ENCODE measurements around the gene VSNL1. TPM values are rescaled to one million over a fixed set of nuclear protein-coding genes. Genes with fewer than 3 reads are reported as not detected.

The VSNL1 gene
- total RNA-seq, 1 donor from 2014 or later, result not detected

DNA sequence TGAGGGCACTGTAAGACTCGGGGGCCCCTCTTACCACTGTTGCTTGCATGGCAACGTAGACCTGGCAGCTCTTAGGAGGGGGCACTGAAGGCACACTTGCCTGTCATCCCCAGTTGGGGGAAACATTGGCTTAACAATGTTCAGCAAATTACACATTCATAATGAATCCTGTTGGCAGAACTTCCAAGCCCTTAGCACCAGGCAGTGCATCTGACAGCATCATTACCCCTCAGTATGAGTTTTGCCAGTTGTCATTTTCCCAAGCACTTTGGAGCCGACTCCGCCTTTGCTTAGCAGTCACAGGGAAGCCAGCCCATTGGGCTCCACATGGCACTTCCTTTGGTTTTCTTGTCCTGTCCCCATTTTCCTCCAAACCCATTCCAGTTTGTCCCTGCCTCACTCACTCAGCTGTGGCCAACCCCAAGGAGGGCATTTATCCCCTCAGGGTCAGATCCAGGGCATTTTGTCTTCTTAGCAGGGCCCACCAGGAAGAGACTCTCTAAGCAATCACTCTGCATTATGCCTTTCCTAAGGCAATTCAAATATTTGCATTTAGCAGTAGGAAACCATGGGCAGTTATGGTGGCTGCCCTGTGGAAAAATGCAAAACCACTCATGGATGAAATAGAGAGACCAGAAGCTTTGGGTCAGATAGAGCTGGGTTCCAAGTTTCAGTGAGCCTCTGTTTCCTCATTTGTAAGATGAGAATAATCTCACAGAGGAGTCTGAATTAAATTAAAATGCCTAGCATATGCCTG lies 73.9 kb downstream of the VSNL1 start:
- no peak overlapping the region for H3K27ac Mint-ChIP-seq
- intact Hi-C loops (cut with micrococcal nuclease), result no loop called here
- no peaks in the 10 kb centered on the region for H3K9me3 Mint-ChIP-seq
- no peak overlapping the region for H3K4me3 Mint-ChIP-seq
- no peak for DNase-seq (ENCODE audit: low spot score)
- no peaks in the 10 kb centered on the region for H3K36me3 Mint-ChIP-seq (ENCODE audit: low read depth)
- H3K27me3 Mint-ChIP-seq (ENCODE audit: insufficient read depth), result peaks cover 6% of the 10 kb centered on the region
- H3K4me1 Mint-ChIP-seq (ENCODE audit: low read depth), result no peaks in the 10 kb centered on the region

- H3K27ac Mint-ChIP-seq, result no peak overlapping the region
- H3K4me3 Mint-ChIP-seq, result no peak overlapping the region
- no peaks in the 10 kb centered on the region for H3K4me1 Mint-ChIP-seq (ENCODE audit: low read depth)
- H3K9me3 Mint-ChIP-seq, result no peaks in the 10 kb centered on the region
- peaks cover 6% of the 10 kb centered on the region for H3K27me3 Mint-ChIP-seq (ENCODE audit: insufficient read depth)
- intact Hi-C loops (cut with micrococcal nuclease), result no loop called here
- DNase-seq (ENCODE audit: low spot score), result no peak
- H3K36me3 Mint-ChIP-seq (ENCODE audit: low read depth), result no peaks in the 10 kb centered on the region
Observed at GRCh38 chr2:17615147-17615546, 74.7 kb downstream of the VSNL1 start.

DNA sequence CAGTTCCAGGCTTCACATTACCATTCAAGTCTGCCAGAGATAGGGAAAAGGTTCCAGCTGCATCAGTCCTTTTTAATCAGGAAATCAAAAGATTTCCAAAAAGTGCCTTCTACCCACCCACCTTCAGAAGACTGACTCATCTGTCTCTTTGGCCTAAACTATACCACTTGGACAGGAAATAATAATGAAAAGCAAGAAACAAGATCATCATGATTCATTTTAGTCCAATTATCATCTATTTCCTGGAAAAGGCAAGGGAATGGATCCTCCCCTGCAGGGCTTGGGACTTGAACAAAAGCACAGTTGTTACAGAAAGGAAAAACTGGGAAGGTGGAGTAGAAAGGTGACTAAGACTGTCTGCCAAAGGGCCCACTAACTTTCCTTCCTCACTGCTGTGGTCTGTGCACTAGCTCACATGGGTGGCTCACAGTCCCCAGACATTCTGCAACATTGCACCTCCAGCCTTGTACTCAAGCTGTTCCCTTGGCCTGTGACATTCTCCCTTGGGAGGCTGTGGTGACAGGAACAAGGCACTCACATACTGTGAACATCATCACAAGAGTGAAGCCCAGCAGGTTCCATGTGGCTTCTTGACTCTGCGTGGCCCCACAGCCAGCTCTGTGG lies 75.3 kb downstream of the VSNL1 start:
- H3K36me3 Mint-ChIP-seq (ENCODE audit: low read depth), result no peaks in the 10 kb centered on the region
- no peak overlapping the region for H3K27ac Mint-ChIP-seq
- peaks cover 8% of the 10 kb centered on the region for H3K27me3 Mint-ChIP-seq (ENCODE audit: insufficient read depth)
- no peak for DNase-seq (ENCODE audit: low spot score)
- intact Hi-C loops (cut with micrococcal nuclease), result no loop called here
- H3K4me3 Mint-ChIP-seq, result no peak overlapping the region
- H3K9me3 Mint-ChIP-seq, result no peaks in the 10 kb centered on the region
- no peaks in the 10 kb centered on the region for H3K4me1 Mint-ChIP-seq (ENCODE audit: low read depth)

DNA sequence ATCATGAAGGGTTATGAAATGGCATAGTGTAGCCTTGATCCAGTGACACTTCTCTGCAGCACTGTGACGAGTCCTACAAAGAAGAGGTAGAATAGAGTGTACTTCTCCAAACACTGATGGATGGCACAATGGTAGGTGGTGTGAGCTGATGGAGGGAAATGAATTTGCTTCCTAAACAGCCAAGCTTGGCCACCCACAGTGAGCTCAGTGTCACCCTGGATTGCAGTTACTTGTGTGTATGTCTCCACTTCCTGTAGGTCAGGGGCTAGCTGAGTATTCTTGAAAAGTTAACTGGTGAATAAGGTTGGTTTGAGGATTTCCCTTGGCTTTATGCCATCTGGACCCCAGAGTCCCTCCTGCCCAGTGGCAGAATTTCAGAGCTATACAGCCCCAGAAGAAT lies 75.9 kb downstream of the VSNL1 start:
- peaks cover 8% of the 10 kb centered on the region for H3K27me3 Mint-ChIP-seq (ENCODE audit: insufficient read depth)
- intact Hi-C loops (cut with micrococcal nuclease), result no loop called here
- DNase-seq (ENCODE audit: low spot score), result no peak
- no peaks in the 10 kb centered on the region for H3K36me3 Mint-ChIP-seq (ENCODE audit: low read depth)
- no peak overlapping the region for H3K27ac Mint-ChIP-seq
- H3K4me3 Mint-ChIP-seq, result no peak overlapping the region
- no peaks in the 10 kb centered on the region for H3K4me1 Mint-ChIP-seq (ENCODE audit: low read depth)
- no peaks in the 10 kb centered on the region for H3K9me3 Mint-ChIP-seq

DNA sequence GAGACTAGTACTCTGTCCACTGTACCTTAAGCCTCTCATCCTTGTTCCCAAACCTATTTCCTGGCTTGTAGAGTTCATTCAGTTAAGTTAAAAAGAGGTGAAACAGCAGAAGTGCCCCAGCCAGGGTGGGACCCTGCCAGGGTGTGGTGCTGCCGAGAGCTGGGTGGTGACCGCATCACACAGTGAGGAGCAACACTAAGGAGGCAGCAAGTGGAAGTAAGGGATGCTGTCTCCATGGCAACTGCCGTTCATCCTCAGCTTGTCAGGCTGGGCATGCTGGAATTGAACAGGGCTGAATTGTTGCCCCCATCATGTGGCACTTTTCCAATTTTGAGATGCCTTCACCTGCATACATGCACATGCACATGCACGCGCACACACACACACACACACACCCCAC lies 77.0 kb downstream of the VSNL1 start:
- H3K27me3 Mint-ChIP-seq (ENCODE audit: insufficient read depth), result peaks cover 8% of the 10 kb centered on the region
- no peak overlapping the region for H3K27ac Mint-ChIP-seq
- DNase-seq (ENCODE audit: low spot score), result no peak
- H3K4me3 Mint-ChIP-seq, result no peak overlapping the region
- intact Hi-C loops (cut with micrococcal nuclease), result no loop called here
- H3K9me3 Mint-ChIP-seq, result no peaks in the 10 kb centered on the region
- no peaks in the 10 kb centered on the region for H3K36me3 Mint-ChIP-seq (ENCODE audit: low read depth)
- H3K4me1 Mint-ChIP-seq (ENCODE audit: low read depth), result no peaks in the 10 kb centered on the region

DNA sequence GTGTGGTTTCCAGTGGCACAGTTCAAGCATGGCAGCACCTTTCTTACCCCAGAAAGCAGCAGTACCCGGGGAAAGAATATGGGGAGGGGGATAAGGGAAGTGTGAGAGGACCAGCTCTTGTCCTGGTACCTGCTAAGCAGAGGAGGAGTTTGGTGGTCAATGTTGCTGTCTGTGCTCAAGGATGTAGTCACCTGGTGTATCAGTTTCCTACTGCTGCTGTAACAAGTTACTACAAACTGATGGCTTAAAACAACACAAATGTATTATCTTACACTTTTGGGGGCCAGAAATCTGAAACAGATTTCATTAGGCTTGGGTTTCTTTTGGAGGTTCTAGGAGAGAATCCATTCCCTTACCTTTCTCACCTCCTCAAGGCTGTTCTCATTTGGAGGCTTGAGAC lies 77.5 kb downstream of the VSNL1 start:
- no peaks in the 10 kb centered on the region for H3K4me1 Mint-ChIP-seq (ENCODE audit: low read depth)
- DNase-seq (ENCODE audit: low spot score), result no peak
- H3K36me3 Mint-ChIP-seq (ENCODE audit: low read depth), result no peaks in the 10 kb centered on the region
- no peak overlapping the region for H3K27ac Mint-ChIP-seq
- H3K4me3 Mint-ChIP-seq, result no peak overlapping the region
- intact Hi-C loops (cut with micrococcal nuclease), result no loop called here
- peaks cover 8% of the 10 kb centered on the region for H3K27me3 Mint-ChIP-seq (ENCODE audit: insufficient read depth)
- H3K9me3 Mint-ChIP-seq, result no peaks in the 10 kb centered on the region

GRCh38 chr2:17620280-17620679 lies 79.8 kb downstream of the VSNL1 start:
- Mint-ChIP-seq H3K27me3 (ENCODE audit: insufficient read depth) (peaks cover 8% of the 10 kb centered on the region), H3K4me3 (no peak overlapping the region), H3K36me3 (ENCODE audit: low read depth) (no peaks in the 10 kb centered on the region), H3K9me3 (no peaks in the 10 kb centered on the region), H3K27ac (no peak overlapping the region), H3K4me1 (ENCODE audit: low read depth) (no peaks in the 10 kb centered on the region)
- no peak for DNase-seq (ENCODE audit: low spot score)
- intact Hi-C loops (cut with micrococcal nuclease), result no loop called here

GRCh38 chr2:17620841-17621240 lies 80.3 kb downstream of the VSNL1 start:
- Mint-ChIP-seq H3K36me3 (ENCODE audit: low read depth) (no peaks in the 10 kb centered on the region), H3K4me3 (no peak overlapping the region), H3K27me3 (ENCODE audit: insufficient read depth) (peaks cover 8% of the 10 kb centered on the region), H3K27ac (no peak overlapping the region), H3K9me3 (no peaks in the 10 kb centered on the region), H3K4me1 (ENCODE audit: low read depth) (no peaks in the 10 kb centered on the region)
- intact Hi-C loops (cut with micrococcal nuclease), result no loop called here
- DNase-seq (ENCODE audit: low spot score), result no peak

DNA sequence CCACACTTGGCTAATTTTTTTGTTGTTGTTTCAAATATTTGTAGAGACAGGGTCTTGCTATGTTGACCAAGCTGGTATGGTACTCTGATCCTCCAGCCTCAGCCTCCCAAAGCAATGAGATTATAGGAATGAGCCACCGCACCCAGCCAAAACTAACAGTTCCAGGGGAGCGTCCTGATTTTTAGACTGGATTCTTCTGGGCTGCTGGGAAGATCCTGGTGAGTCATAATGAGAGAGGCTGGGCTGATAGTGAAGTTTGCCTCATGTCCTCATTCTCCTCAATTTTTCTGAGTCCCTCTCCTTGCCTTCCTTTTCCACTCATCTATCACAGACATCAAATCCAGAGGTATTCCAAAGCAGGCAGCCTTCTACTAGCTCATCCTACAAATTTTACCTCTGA lies 81.3 kb downstream of the VSNL1 start:
- intact Hi-C loops (cut with micrococcal nuclease), result no loop called here
- H3K4me1 Mint-ChIP-seq (ENCODE audit: low read depth), result no peaks in the 10 kb centered on the region

GRCh38 chr2:17625446-17625845 lies 85.0 kb downstream of the VSNL1 start:
- Mint-ChIP-seq H3K27me3 (ENCODE audit: insufficient read depth) (peaks cover 3% of the 10 kb centered on the region), H3K4me1 (ENCODE audit: low read depth) (no peaks in the 10 kb centered on the region), H3K4me3 (no peak overlapping the region), H3K27ac (no peak overlapping the region), H3K36me3 (ENCODE audit: low read depth) (no peaks in the 10 kb centered on the region), H3K9me3 (no peaks in the 10 kb centered on the region)
- no peak for DNase-seq (ENCODE audit: low spot score)
- intact Hi-C loops (cut with micrococcal nuclease), result no loop called here

More for the DNA sequence above, 81.3 kb downstream of the VSNL1 start:
- Mint-ChIP-seq H3K9me3 (no peaks in the 10 kb centered on the region), H3K27me3 (ENCODE audit: insufficient read depth) (peaks cover 8% of the 10 kb centered on the region), H3K36me3 (ENCODE audit: low read depth) (no peaks in the 10 kb centered on the region), H3K27ac (no peak overlapping the region), H3K4me3 (no peak overlapping the region)
- DNase-seq (ENCODE audit: low spot score), result no peak

- no peak overlapping the region for H3K27ac Mint-ChIP-seq
- no peaks in the 10 kb centered on the region for H3K27me3 Mint-ChIP-seq (ENCODE audit: insufficient read depth)
- H3K9me3 Mint-ChIP-seq, result no peaks in the 10 kb centered on the region
- no peak overlapping the region for H3K4me3 Mint-ChIP-seq
- no peaks in the 10 kb centered on the region for H3K4me1 Mint-ChIP-seq (ENCODE audit: low read depth)
- H3K36me3 Mint-ChIP-seq (ENCODE audit: low read depth), result no peaks in the 10 kb centered on the region
- intact Hi-C loops (cut with micrococcal nuclease), result no loop called here
- DNase-seq (ENCODE audit: low spot score), result no peak
Observed at GRCh38 chr2:17626986-17627385, 86.5 kb downstream of the VSNL1 start.

DNA sequence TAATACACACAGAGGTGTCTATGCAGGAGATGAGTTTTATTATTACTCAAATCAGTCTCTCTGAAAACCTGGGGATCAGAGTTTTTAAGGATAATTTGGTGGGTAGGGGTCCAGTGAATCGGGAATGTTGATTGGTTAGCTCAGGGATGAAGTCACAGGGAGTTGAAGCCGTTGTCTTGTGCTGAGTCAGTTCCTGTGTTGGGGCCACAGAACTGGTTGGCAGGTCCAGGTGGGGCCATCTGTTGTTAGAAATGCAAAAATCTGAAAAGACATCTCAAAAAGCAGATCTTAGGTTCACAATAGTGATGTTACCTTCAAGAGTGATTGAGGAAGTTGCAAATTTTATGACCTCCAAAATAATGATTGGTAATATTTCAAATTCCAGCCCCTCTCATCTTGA lies 86.9 kb downstream of the VSNL1 start:
- intact Hi-C loops (cut with micrococcal nuclease), result no loop called here
- no peaks in the 10 kb centered on the region for H3K4me1 Mint-ChIP-seq (ENCODE audit: low read depth)
- H3K9me3 Mint-ChIP-seq, result no peaks in the 10 kb centered on the region
- no peak for DNase-seq (ENCODE audit: low spot score)
- no peak overlapping the region for H3K4me3 Mint-ChIP-seq
- no peak overlapping the region for H3K27ac Mint-ChIP-seq
- no peaks in the 10 kb centered on the region for H3K27me3 Mint-ChIP-seq (ENCODE audit: insufficient read depth)
- H3K36me3 Mint-ChIP-seq (ENCODE audit: low read depth), result no peaks in the 10 kb centered on the region

DNA sequence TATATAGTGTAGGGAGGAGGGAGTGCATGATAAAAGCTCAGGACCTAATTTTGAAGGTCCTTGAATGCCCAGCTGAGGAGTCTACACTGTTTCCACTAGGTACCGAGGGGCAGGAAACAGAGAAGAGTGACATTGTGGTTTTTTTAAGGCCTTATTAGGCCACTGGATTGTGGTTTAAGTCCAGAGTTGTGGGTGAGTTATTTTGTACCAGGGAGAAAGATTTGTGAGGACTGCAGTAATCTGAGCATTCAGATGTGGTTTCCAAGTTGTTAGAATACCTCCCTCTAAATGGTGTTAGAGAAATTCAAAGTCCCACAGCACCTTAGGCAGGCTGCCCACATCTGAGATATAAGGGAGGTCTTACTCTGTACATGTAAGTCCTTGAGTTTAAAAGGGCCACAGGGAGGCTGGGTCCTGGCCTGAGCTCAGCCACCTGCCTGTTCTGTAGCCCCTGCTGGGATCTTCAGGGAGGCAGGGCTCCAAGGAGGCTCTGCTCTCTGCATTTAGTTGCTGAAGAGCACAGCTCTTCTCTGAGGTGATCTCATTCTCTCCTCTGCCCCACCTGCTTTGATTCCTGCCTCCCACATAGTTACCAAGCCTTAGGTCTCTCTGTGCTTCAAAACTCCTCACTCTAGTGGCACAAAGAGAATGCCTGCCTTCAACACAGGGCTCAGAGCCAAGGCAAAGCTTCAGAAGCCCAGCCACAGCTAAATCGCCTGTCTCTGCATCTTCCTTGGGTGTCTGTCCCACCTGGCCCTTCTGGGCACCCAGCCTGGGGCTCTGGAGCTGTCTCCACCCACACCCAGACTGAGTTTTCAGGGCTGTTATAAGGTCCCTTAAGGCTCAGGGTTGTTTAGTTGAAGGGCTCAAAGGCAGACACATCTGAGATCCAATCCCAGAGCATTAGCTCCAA lies 88.1 kb downstream of the VSNL1 start:
- Mint-ChIP-seq H3K27ac (no peak overlapping the region), H3K9me3 (no peaks in the 10 kb centered on the region), H3K4me3 (no peak overlapping the region), H3K36me3 (ENCODE audit: low read depth) (no peaks in the 10 kb centered on the region), H3K4me1 (ENCODE audit: low read depth) (no peaks in the 10 kb centered on the region), H3K27me3 (ENCODE audit: insufficient read depth) (no peaks in the 10 kb centered on the region)
- intact Hi-C loops (cut with micrococcal nuclease), result no loop called here
- DNase-seq (ENCODE audit: low spot score), result no peak
